H9 (cell line): ENCODE results near the gene TPSAB1. TPM values are rescaled to one million over a fixed set of nuclear protein-coding genes. Genes with fewer than 3 reads are reported as not detected.

Experiments used
- DNase-seq: peaks from one replicate; pipeline ENCODE4 v3.0.0-alpha.2; 2017
- H2AFZ ChIP-seq: one replicate; pipeline ENCODE4 v1.6.1; 2013; ENCODE audit warnings: mild to moderate bottlenecking, low read length, control low read depth, moderate library complexity
- H2AK5ac ChIP-seq: 2 replicates; pipeline ENCODE4 v1.6.1; 2013; ENCODE audit warnings: low read length, control low read depth, mixed read lengths; ENCODE audit not compliant: insufficient read length
- H2BK120ac ChIP-seq: one replicate; pipeline ENCODE4 v1.6.1; 2013; ENCODE audit warnings: low read depth, mild to moderate bottlenecking, low read length, control low read depth, inconsistent platforms; ENCODE audit not compliant: poor library complexity, severe bottlenecking
- H2BK12ac ChIP-seq: 2 replicates; pipeline ENCODE4 v1.6.1; 2013; ENCODE audit warnings: low read length, control low read depth, mixed read lengths, low read depth; ENCODE audit not compliant: insufficient read length
- H2BK15ac ChIP-seq: 2 replicates; pipeline ENCODE4 v1.6.1; 2013; ENCODE audit warnings: low read depth, low read length, control low read depth
- H2BK20ac ChIP-seq: one replicate; pipeline ENCODE4 v1.6.1; 2013; ENCODE audit warnings: low read depth, mild to moderate bottlenecking, low read length, control low read depth, inconsistent platforms; ENCODE audit not compliant: poor library complexity, severe bottlenecking
- H2BK5ac ChIP-seq: 2 replicates; pipeline ENCODE4 v1.6.1; 2013; ENCODE audit warnings: low read length, control low read depth, mixed read lengths; ENCODE audit not compliant: insufficient read length
- H3K14ac ChIP-seq: 2 replicates; pipeline ENCODE4 v1.6.1; 2013; ENCODE audit warnings: low read length, control low read depth; ENCODE audit not compliant: insufficient read depth
- H3K18ac ChIP-seq: 2 replicates; pipeline ENCODE4 v1.6.1; 2013; ENCODE audit warnings: low read depth, mild to moderate bottlenecking, mixed read lengths, low read length, control low read depth; ENCODE audit not compliant: insufficient read length
- H3K23ac ChIP-seq: 2 replicates; pipeline ENCODE4 v1.6.1; 2013; ENCODE audit warnings: low read length, control low read depth, mixed read lengths, low read depth; ENCODE audit not compliant: insufficient read length
- H3K23me2 ChIP-seq: 2 replicates; pipeline ENCODE4 v1.6.1; 2013; ENCODE audit warnings: low read depth, mild to moderate bottlenecking, mixed read lengths, low read length, control low read depth; ENCODE audit not compliant: insufficient read length, poor library complexity, severe bottlenecking
- H3K27ac ChIP-seq: 2 replicates; pipeline ENCODE4 v1.5.1; 2013; ENCODE audit warnings: low read length, control low read depth, mixed read lengths, low read depth; ENCODE audit not compliant: insufficient read length
- H3K27me3 ChIP-seq: 2 replicates; pipeline ENCODE4 v1.6.1; 2013; ENCODE audit warnings: low read length, control low read depth, inconsistent platforms; ENCODE audit not compliant: insufficient read depth
- H3K4ac ChIP-seq: 2 replicates; pipeline ENCODE4 v1.6.1; 2013; ENCODE audit warnings: low read depth, mild to moderate bottlenecking, control low read depth, inconsistent platforms, low read length, moderate library complexity
- H3K4me1 ChIP-seq: 2 replicates; pipeline ENCODE4 v1.6.1; 2013; ENCODE audit warnings: low read length, control low read depth, inconsistent platforms; ENCODE audit not compliant: insufficient read depth
- H3K4me2 ChIP-seq: 2 replicates; pipeline ENCODE4 v1.6.1; 2013; ENCODE audit warnings: low read length, control low read depth, mixed read lengths; ENCODE audit not compliant: insufficient read length, insufficient read depth
- H3K56ac ChIP-seq: 2 replicates; pipeline ENCODE4 v1.6.1; 2013; ENCODE audit warnings: low read depth, mild to moderate bottlenecking, mixed read lengths, low read length, control low read depth; ENCODE audit not compliant: insufficient read length
- H3K79me1 ChIP-seq: 2 replicates; pipeline ENCODE4 v1.6.1; 2013; ENCODE audit warnings: low read depth, mild to moderate bottlenecking, moderate library complexity, low read length, control low read depth, inconsistent platforms; ENCODE audit not compliant: insufficient read depth, poor library complexity, severe bottlenecking
- H3K79me2 ChIP-seq: 2 replicates; pipeline ENCODE4 v1.6.1; 2013; ENCODE audit warnings: low read length, control low read depth, inconsistent platforms; ENCODE audit not compliant: insufficient read depth
- H3K9ac ChIP-seq: 2 replicates; pipeline ENCODE4 v1.6.1; 2013; ENCODE audit warnings: low read length, control low read depth, mixed read lengths; ENCODE audit not compliant: insufficient read length; ENCODE audit errors: extremely low read depth
- H3K9me3 ChIP-seq: one replicate; pipeline ENCODE4 v1.6.1; 2013; ENCODE audit warnings: low read depth, low read length, inconsistent platforms; ENCODE audit not compliant: control insufficient read depth
- H3T11ph ChIP-seq: one replicate; pipeline ENCODE4 v1.6.1; 2013; ENCODE audit warnings: mild to moderate bottlenecking, low read length, control low read depth, inconsistent platforms
- H4K20me1 ChIP-seq: one replicate; pipeline ENCODE4 v1.6.1; 2013; ENCODE audit not compliant: control insufficient read depth, insufficient read length, insufficient read depth
- H4K5ac ChIP-seq: 2 replicates; pipeline ENCODE4 v1.6.1; 2013; ENCODE audit warnings: low read depth, mild to moderate bottlenecking, mixed read lengths, low read length, control low read depth; ENCODE audit not compliant: insufficient read length
- H4K8ac ChIP-seq: replicated peaks from 2 replicates; pipeline ENCODE4 v1.6.1; 2013; ENCODE audit warnings: low read length, control low read depth, mixed read lengths, low read depth; ENCODE audit not compliant: insufficient read length
- H4K91ac ChIP-seq: 2 replicates; pipeline ENCODE4 v1.6.1; 2013; ENCODE audit warnings: low read depth, mild to moderate bottlenecking, moderate library complexity, mixed read lengths, low read length, control low read depth; ENCODE audit not compliant: insufficient read length
- H3K27ac Mint-ChIP-seq, 3 experiments: 2 replicates in 2 of 3; 3 replicates in 1 of 3; pipeline ENCODE4 v1.8.0; 2020 to 2021; ENCODE audit warnings: mixed read lengths in 3 of 3, mild to moderate bottlenecking in 1 of 3, moderate library complexity in 1 of 3
- H3K27me3 Mint-ChIP-seq: 2 replicates; pipeline ENCODE4 v1.8.0; 2021; ENCODE audit warnings: low read depth, mild to moderate bottlenecking, moderate library complexity, mixed read lengths
- H3K36me3 Mint-ChIP-seq, 3 experiments: 2 replicates in 2 of 3; 3 replicates in 1 of 3; pipeline ENCODE4 v1.8.0; 2020 to 2021; ENCODE audit warnings: low read depth in 3 of 3, mixed read lengths in 3 of 3; ENCODE audit not compliant: insufficient read depth in 1 of 3
- H3K4me1 Mint-ChIP-seq, 2 experiments: 2 replicates each; pipeline ENCODE4 v1.8.0; 2020; ENCODE audit warnings: mixed read lengths in 2 of 2
- H3K4me3 Mint-ChIP-seq, 2 experiments: 2 replicates in 1 of 2; 3 replicates in 1 of 2; pipeline ENCODE4 v1.8.0; 2020 to 2021; ENCODE audit warnings: mild to moderate bottlenecking in 2 of 2, mixed read lengths in 2 of 2, moderate library complexity in 1 of 2
- H3K9me3 Mint-ChIP-seq, 2 experiments: 2 replicates in 1 of 2; 3 replicates in 1 of 2; pipeline ENCODE4 v1.8.0; 2020; ENCODE audit warnings: mild to moderate bottlenecking in 2 of 2, mixed read lengths in 2 of 2, moderate library complexity in 1 of 2
- WGBS: extraction: QIAGEN DNeasy Blood & Tissue Kit; methylation state at CpG from one replicate; pipeline ENCODE4 v1.1.7; 2013; ENCODE audit warnings: missing lambda C conversion rate, low lambda C conversion rate, mixed read lengths; ENCODE audit not compliant: insufficient read length; ENCODE audit errors: extremely low coverage; 5-methylcytosine and 5-hydroxymethylcytosine counted together
- total RNA-seq: library from RNA; stranded (reverse); gene quantifications from 2 replicates; pipeline ENCODE4 v1.2.1, GENCODE V29; 2021
- TF ChIP-seq, protein P1 (sequence below): fragments of 200-600 bp; sonication (generic); conservative IDR thresholded peaks from 3 replicates; pipeline ENCODE4 v1.8.0; 2021; ENCODE audit warnings: antibody characterized with exemption, mild to moderate bottlenecking

Gene TPSAB1
- total RNA-seq, 1 experiment from 2014 or later: not detected

GRCh38 chr16:1274767-1275166, 34.3 kb downstream of the TPSAB1 start:
- Mint-ChIP-seq H3K4me3 (no peak overlapping the region), H3K27ac (no peak overlapping the region), H3K36me3 (peaks cover 0 to 4% (median 0%) of the 10 kb centered on the region in 3 experiments; a peak in 2 of 7 replicates), H3K4me1 (peaks cover 5 to 14% of the 10 kb centered on the region in 2 experiments; a peak in 3 of 4 replicates), H3K27me3 (peaks cover 33% of the 10 kb centered on the region), H3K9me3 (no peaks in the 10 kb centered on the region)
- Histone ChIP-seq H2BK12ac (no peak overlapping the region), H2AFZ (no peak overlapping the region), H2BK120ac (no peak overlapping the region), H3T11ph (no peak overlapping the region), H3K4ac (no peak overlapping the region), H3K4me2 (no peak overlapping the region), H4K91ac (no peak overlapping the region), H3K14ac (no peak overlapping the region), H3K18ac (no peak overlapping the region), H3K79me1 (no peaks in the 10 kb centered on the region), H3K27ac (no peak overlapping the region), H2BK15ac (no peak overlapping the region), H2BK20ac (no peak overlapping the region), H3K4me1 (no peaks in the 10 kb centered on the region; the same call in 1 of the 2 replicates), H3K56ac (no peak overlapping the region), H3K23me2 (no peaks in the 10 kb centered on the region), H2AK5ac (no peak overlapping the region), H4K8ac (no peak overlapping the region), H2BK5ac (no peak overlapping the region), H3K9ac (no peak overlapping the region), H3K9me3 (no peaks in the 10 kb centered on the region), H3K23ac (no peak overlapping the region), H3K79me2 (no peaks in the 10 kb centered on the region), H3K27me3 (no peaks in the 10 kb centered on the region), H4K20me1 (no peaks in the 10 kb centered on the region), H4K5ac (no peak overlapping the region)
- WGBS: no CpG with 5 or more reads among the region's 7 CpGs
- no peak for DNase-seq
- TF ChIP-seq, protein P1, sequence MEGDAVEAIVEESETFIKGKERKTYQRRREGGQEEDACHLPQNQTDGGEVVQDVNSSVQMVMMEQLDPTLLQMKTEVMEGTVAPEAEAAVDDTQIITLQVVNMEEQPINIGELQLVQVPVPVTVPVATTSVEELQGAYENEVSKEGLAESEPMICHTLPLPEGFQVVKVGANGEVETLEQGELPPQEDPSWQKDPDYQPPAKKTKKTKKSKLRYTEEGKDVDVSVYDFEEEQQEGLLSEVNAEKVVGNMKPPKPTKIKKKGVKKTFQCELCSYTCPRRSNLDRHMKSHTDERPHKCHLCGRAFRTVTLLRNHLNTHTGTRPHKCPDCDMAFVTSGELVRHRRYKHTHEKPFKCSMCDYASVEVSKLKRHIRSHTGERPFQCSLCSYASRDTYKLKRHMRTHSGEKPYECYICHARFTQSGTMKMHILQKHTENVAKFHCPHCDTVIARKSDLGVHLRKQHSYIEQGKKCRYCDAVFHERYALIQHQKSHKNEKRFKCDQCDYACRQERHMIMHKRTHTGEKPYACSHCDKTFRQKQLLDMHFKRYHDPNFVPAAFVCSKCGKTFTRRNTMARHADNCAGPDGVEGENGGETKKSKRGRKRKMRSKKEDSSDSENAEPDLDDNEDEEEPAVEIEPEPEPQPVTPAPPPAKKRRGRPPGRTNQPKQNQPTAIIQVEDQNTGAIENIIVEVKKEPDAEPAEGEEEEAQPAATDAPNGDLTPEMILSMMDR: no peak
